NT2/D1 (cell line): ENCODE measurements around the gene CIBAR2.

Experiments used
- SUZ12 ChIP-seq: IDR thresholded peaks from 2 replicates; pipeline ENCODE4 v1.6.1; 2011; ENCODE audit not compliant: insufficient read length, insufficient read depth; ENCODE audit errors: extremely low read depth
- YY1 ChIP-seq: IDR thresholded peaks from 2 replicates; pipeline ENCODE4 v1.6.1; 2011; ENCODE audit not compliant: insufficient read length, insufficient read depth
- ZNF274 ChIP-seq: IDR thresholded peaks from 2 replicates; pipeline ENCODE4 v1.6.1; 2011; ENCODE audit warnings: mild to moderate bottlenecking, low read depth, low read length

- no peak for TF ChIP-seq YY1
- TF ChIP-seq SUZ12, result no peak
- no peak for TF ChIP-seq ZNF274
These were observed 24.5 kb upstream of the CIBAR2 start for GRCh38 chr16:85136702-85137322.
